ENCODE measurements around the gene SLC39A11.

Gene SLC39A11

GRCh38 chr17:73022694-73023093 lies 69.8 kb downstream of the SLC39A11 start:
- H3K27ac ChIP-seq (ENCODE audit: low read length) = no peak overlapping the region
- no peak overlapping the region for H3K4me2 ChIP-seq (ENCODE audit: low read depth, low read length)
- TF ChIP-seq CTCF (IDR thresholded peaks at IDR 0.05; ENCODE audit: low read length) (no peak), EZH2phosphoT487 (IDR thresholded peaks at IDR 0.05; ENCODE audit: low read length) (no peak), EZH2 (optimal IDR thresholded peaks at IDR 0.05; ENCODE audit: low read depth, low read length) (no peak)
- no peaks in the 10 kb centered on the region for H4K20me1 ChIP-seq (ENCODE audit: insufficient read depth, low read length)
- no peak overlapping the region for H3K9ac ChIP-seq (ENCODE audit: low read length)
- no peaks in the 10 kb centered on the region for H3K36me3 ChIP-seq (replicated peaks; ENCODE audit: insufficient read depth, low read length)
- H3F3A ChIP-seq (ENCODE audit: insufficient read depth, low read length) = no peaks in the 10 kb centered on the region
- no peaks in the 10 kb centered on the region for H3K4me1 ChIP-seq (ENCODE audit: low read length)
- H3K9me2 ChIP-seq (replicated peaks; ENCODE audit: insufficient read depth, low read length) = no peaks in the 10 kb centered on the region
- no peaks in the 10 kb centered on the region for H3K9me3 ChIP-seq (replicated peaks; ENCODE audit: insufficient read depth, low read length)
- no peak overlapping the region for H2AFZ ChIP-seq (ENCODE audit: low read length)
- no peak for DNase-seq
- H3K79me2 ChIP-seq (ENCODE audit: low read length) = no peaks in the 10 kb centered on the region
- no peaks in the 10 kb centered on the region for H3K27me3 ChIP-seq (replicated peaks; ENCODE audit: insufficient read depth, low read length)
- no peak overlapping the region for H3K4me3 ChIP-seq (ENCODE audit: low read length)

- H3F3A ChIP-seq (ENCODE audit: insufficient read depth, low read length) = no peaks in the 10 kb centered on the region
- no peak overlapping the region for H3K27ac ChIP-seq (ENCODE audit: low read length)
- H3K4me1 ChIP-seq (ENCODE audit: low read length) = no peaks in the 10 kb centered on the region
- no peaks in the 10 kb centered on the region for H3K36me3 ChIP-seq (replicated peaks; ENCODE audit: insufficient read depth, low read length)
- no peak overlapping the region for H3K4me3 ChIP-seq (ENCODE audit: low read length)
- H3K4me2 ChIP-seq (ENCODE audit: low read depth, low read length) = no peak overlapping the region
- H3K9me2 ChIP-seq (replicated peaks; ENCODE audit: insufficient read depth, low read length) = no peaks in the 10 kb centered on the region
- H3K9ac ChIP-seq (ENCODE audit: low read length) = no peak overlapping the region
- H4K20me1 ChIP-seq (ENCODE audit: insufficient read depth, low read length) = no peaks in the 10 kb centered on the region
- no peak for DNase-seq
- H3K27me3 ChIP-seq (replicated peaks; ENCODE audit: insufficient read depth, low read length) = no peaks in the 10 kb centered on the region
- no peaks in the 10 kb centered on the region for H3K9me3 ChIP-seq (replicated peaks; ENCODE audit: insufficient read depth, low read length)
- TF ChIP-seq EZH2 (optimal IDR thresholded peaks at IDR 0.05; ENCODE audit: low read depth, low read length) (no peak), EZH2phosphoT487 (IDR thresholded peaks at IDR 0.05; ENCODE audit: low read length) (no peak), CTCF (IDR thresholded peaks at IDR 0.05; ENCODE audit: low read length) (no peak)
- no peaks in the 10 kb centered on the region for H3K79me2 ChIP-seq (ENCODE audit: low read length)
- H2AFZ ChIP-seq (ENCODE audit: low read length) = no peak overlapping the region
Observed at GRCh38 chr17:73021771-73022170, 70.7 kb downstream of the SLC39A11 start.

GRCh38 chr17:73020110-73020509 lies 72.4 kb downstream of the SLC39A11 start:
- no peaks in the 10 kb centered on the region for H3K79me2 ChIP-seq (ENCODE audit: low read length)
- H4K20me1 ChIP-seq (ENCODE audit: insufficient read depth, low read length) = no peaks in the 10 kb centered on the region
- H3K27me3 ChIP-seq (replicated peaks; ENCODE audit: insufficient read depth, low read length) = no peaks in the 10 kb centered on the region
- no peak overlapping the region for H3K4me3 ChIP-seq (ENCODE audit: low read length)
- H3K4me1 ChIP-seq (ENCODE audit: low read length) = no peaks in the 10 kb centered on the region
- no peaks in the 10 kb centered on the region for H3K36me3 ChIP-seq (replicated peaks; ENCODE audit: insufficient read depth, low read length)
- H3K9ac ChIP-seq (ENCODE audit: low read length) = no peak overlapping the region
- H2AFZ ChIP-seq (ENCODE audit: low read length) = no peak overlapping the region
- no peak for TF ChIP-seq EZH2phosphoT487 (IDR thresholded peaks at IDR 0.05; ENCODE audit: low read length)
- no peak for DNase-seq
- H3F3A ChIP-seq (ENCODE audit: insufficient read depth, low read length) = no peaks in the 10 kb centered on the region
- no peak overlapping the region for H3K4me2 ChIP-seq (ENCODE audit: low read depth, low read length)
- no peaks in the 10 kb centered on the region for H3K9me2 ChIP-seq (replicated peaks; ENCODE audit: insufficient read depth, low read length)
- H3K27ac ChIP-seq (ENCODE audit: low read length) = no peak overlapping the region
- H3K9me3 ChIP-seq (replicated peaks; ENCODE audit: insufficient read depth, low read length) = no peaks in the 10 kb centered on the region

- TF ChIP-seq EZH2 (optimal IDR thresholded peaks at IDR 0.05; ENCODE audit: low read depth, low read length) (no peak), CTCF (IDR thresholded peaks at IDR 0.05; ENCODE audit: low read length) (no peak), EZH2phosphoT487 (IDR thresholded peaks at IDR 0.05; ENCODE audit: low read length) (no peak)
- H3K4me2 ChIP-seq (ENCODE audit: low read depth, low read length) = no peak overlapping the region
- H3K9ac ChIP-seq (ENCODE audit: low read length) = no peak overlapping the region
- no peaks in the 10 kb centered on the region for H3F3A ChIP-seq (ENCODE audit: insufficient read depth, low read length)
- H3K9me3 ChIP-seq (replicated peaks; ENCODE audit: insufficient read depth, low read length) = no peaks in the 10 kb centered on the region
- no peaks in the 10 kb centered on the region for H3K27me3 ChIP-seq (replicated peaks; ENCODE audit: insufficient read depth, low read length)
- no peak overlapping the region for H3K27ac ChIP-seq (ENCODE audit: low read length)
- H4K20me1 ChIP-seq (ENCODE audit: insufficient read depth, low read length) = no peaks in the 10 kb centered on the region
- no peaks in the 10 kb centered on the region for H3K9me2 ChIP-seq (replicated peaks; ENCODE audit: insufficient read depth, low read length)
- H3K36me3 ChIP-seq (replicated peaks; ENCODE audit: insufficient read depth, low read length) = no peaks in the 10 kb centered on the region
- H3K4me1 ChIP-seq (ENCODE audit: low read length) = no peaks in the 10 kb centered on the region
- no peak overlapping the region for H3K4me3 ChIP-seq (ENCODE audit: low read length)
- no peak for DNase-seq
- no peak overlapping the region for H2AFZ ChIP-seq (ENCODE audit: low read length)
- no peaks in the 10 kb centered on the region for H3K79me2 ChIP-seq (ENCODE audit: low read length)
Observed at GRCh38 chr17:73018599-73018998, 73.9 kb downstream of the SLC39A11 start.

Data from MM.1S (cell line).